H9 (cell line): ENCODE data around the gene PRRX2. TPM values are rescaled to one million over a fixed set of nuclear protein-coding genes. Genes with fewer than 3 reads are reported as not detected.
A peak's percentile ranks its signal among the peaks of the same experiment; 100 is the strongest.

Experiments
- DNase-seq: peaks from one replicate; pipeline ENCODE4 v3.0.0-alpha.2; 2017
- H2AFZ ChIP-seq: one replicate; pipeline ENCODE4 v1.6.1; 2013; ENCODE audit warnings: mild to moderate bottlenecking, low read length, control low read depth, moderate library complexity
- H2AK5ac ChIP-seq: 2 replicates; pipeline ENCODE4 v1.6.1; 2013; ENCODE audit warnings: low read length, control low read depth, mixed read lengths; ENCODE audit not compliant: insufficient read length
- H2BK120ac ChIP-seq: one replicate; pipeline ENCODE4 v1.6.1; 2013; ENCODE audit warnings: low read depth, mild to moderate bottlenecking, low read length, control low read depth, inconsistent platforms; ENCODE audit not compliant: poor library complexity, severe bottlenecking
- H2BK12ac ChIP-seq: 2 replicates; pipeline ENCODE4 v1.6.1; 2013; ENCODE audit warnings: low read length, control low read depth, mixed read lengths, low read depth; ENCODE audit not compliant: insufficient read length
- H2BK15ac ChIP-seq: 2 replicates; pipeline ENCODE4 v1.6.1; 2013; ENCODE audit warnings: low read depth, low read length, control low read depth
- H2BK20ac ChIP-seq: one replicate; pipeline ENCODE4 v1.6.1; 2013; ENCODE audit warnings: low read depth, mild to moderate bottlenecking, low read length, control low read depth, inconsistent platforms; ENCODE audit not compliant: poor library complexity, severe bottlenecking
- H2BK5ac ChIP-seq: 2 replicates; pipeline ENCODE4 v1.6.1; 2013; ENCODE audit warnings: low read length, control low read depth, mixed read lengths; ENCODE audit not compliant: insufficient read length
- H3K14ac ChIP-seq: 2 replicates; pipeline ENCODE4 v1.6.1; 2013; ENCODE audit warnings: low read length, control low read depth; ENCODE audit not compliant: insufficient read depth
- H3K18ac ChIP-seq: 2 replicates; pipeline ENCODE4 v1.6.1; 2013; ENCODE audit warnings: low read depth, mild to moderate bottlenecking, mixed read lengths, low read length, control low read depth; ENCODE audit not compliant: insufficient read length
- H3K23ac ChIP-seq: 2 replicates; pipeline ENCODE4 v1.6.1; 2013; ENCODE audit warnings: low read length, control low read depth, mixed read lengths, low read depth; ENCODE audit not compliant: insufficient read length
- H3K23me2 ChIP-seq: 2 replicates; pipeline ENCODE4 v1.6.1; 2013; ENCODE audit warnings: low read depth, mild to moderate bottlenecking, mixed read lengths, low read length, control low read depth; ENCODE audit not compliant: insufficient read length, poor library complexity, severe bottlenecking
- H3K27ac ChIP-seq: 2 replicates; pipeline ENCODE4 v1.5.1; 2013; ENCODE audit warnings: low read length, control low read depth, mixed read lengths, low read depth; ENCODE audit not compliant: insufficient read length
- H3K27me3 ChIP-seq: 2 replicates; pipeline ENCODE4 v1.6.1; 2013; ENCODE audit warnings: low read length, control low read depth, inconsistent platforms; ENCODE audit not compliant: insufficient read depth
- H3K4ac ChIP-seq: 2 replicates; pipeline ENCODE4 v1.6.1; 2013; ENCODE audit warnings: low read depth, mild to moderate bottlenecking, control low read depth, inconsistent platforms, low read length, moderate library complexity
- H3K4me1 ChIP-seq: 2 replicates; pipeline ENCODE4 v1.6.1; 2013; ENCODE audit warnings: low read length, control low read depth, inconsistent platforms; ENCODE audit not compliant: insufficient read depth
- H3K4me2 ChIP-seq: 2 replicates; pipeline ENCODE4 v1.6.1; 2013; ENCODE audit warnings: low read length, control low read depth, mixed read lengths; ENCODE audit not compliant: insufficient read length, insufficient read depth
- H3K56ac ChIP-seq: 2 replicates; pipeline ENCODE4 v1.6.1; 2013; ENCODE audit warnings: low read depth, mild to moderate bottlenecking, mixed read lengths, low read length, control low read depth; ENCODE audit not compliant: insufficient read length
- H3K79me1 ChIP-seq: 2 replicates; pipeline ENCODE4 v1.6.1; 2013; ENCODE audit warnings: low read depth, mild to moderate bottlenecking, moderate library complexity, low read length, control low read depth, inconsistent platforms; ENCODE audit not compliant: insufficient read depth, poor library complexity, severe bottlenecking
- H3K79me2 ChIP-seq: 2 replicates; pipeline ENCODE4 v1.6.1; 2013; ENCODE audit warnings: low read length, control low read depth, inconsistent platforms; ENCODE audit not compliant: insufficient read depth
- H3K9ac ChIP-seq: 2 replicates; pipeline ENCODE4 v1.6.1; 2013; ENCODE audit warnings: low read length, control low read depth, mixed read lengths; ENCODE audit not compliant: insufficient read length; ENCODE audit errors: extremely low read depth
- H3K9me3 ChIP-seq: one replicate; pipeline ENCODE4 v1.6.1; 2013; ENCODE audit warnings: low read depth, low read length, inconsistent platforms; ENCODE audit not compliant: control insufficient read depth
- H3T11ph ChIP-seq: one replicate; pipeline ENCODE4 v1.6.1; 2013; ENCODE audit warnings: mild to moderate bottlenecking, low read length, control low read depth, inconsistent platforms
- H4K20me1 ChIP-seq: one replicate; pipeline ENCODE4 v1.6.1; 2013; ENCODE audit not compliant: control insufficient read depth, insufficient read length, insufficient read depth
- H4K5ac ChIP-seq: 2 replicates; pipeline ENCODE4 v1.6.1; 2013; ENCODE audit warnings: low read depth, mild to moderate bottlenecking, mixed read lengths, low read length, control low read depth; ENCODE audit not compliant: insufficient read length
- H4K8ac ChIP-seq: replicated peaks from 2 replicates; pipeline ENCODE4 v1.6.1; 2013; ENCODE audit warnings: low read length, control low read depth, mixed read lengths, low read depth; ENCODE audit not compliant: insufficient read length
- H4K91ac ChIP-seq: 2 replicates; pipeline ENCODE4 v1.6.1; 2013; ENCODE audit warnings: low read depth, mild to moderate bottlenecking, moderate library complexity, mixed read lengths, low read length, control low read depth; ENCODE audit not compliant: insufficient read length
- H3K27ac Mint-ChIP-seq, 3 experiments: 2 replicates in 2 of 3; 3 replicates in 1 of 3; pipeline ENCODE4 v1.8.0; 2020 to 2021; ENCODE audit warnings: mixed read lengths in 3 of 3, mild to moderate bottlenecking in 1 of 3, moderate library complexity in 1 of 3
- H3K27me3 Mint-ChIP-seq: 2 replicates; pipeline ENCODE4 v1.8.0; 2021; ENCODE audit warnings: low read depth, mild to moderate bottlenecking, moderate library complexity, mixed read lengths
- H3K36me3 Mint-ChIP-seq, 3 experiments: 2 replicates in 2 of 3; 3 replicates in 1 of 3; pipeline ENCODE4 v1.8.0; 2020 to 2021; ENCODE audit warnings: low read depth in 3 of 3, mixed read lengths in 3 of 3; ENCODE audit not compliant: insufficient read depth in 1 of 3
- H3K4me1 Mint-ChIP-seq, 2 experiments: 2 replicates each; pipeline ENCODE4 v1.8.0; 2020; ENCODE audit warnings: mixed read lengths in 2 of 2
- H3K4me3 Mint-ChIP-seq, 2 experiments: 2 replicates in 1 of 2; 3 replicates in 1 of 2; pipeline ENCODE4 v1.8.0; 2020 to 2021; ENCODE audit warnings: mild to moderate bottlenecking in 2 of 2, mixed read lengths in 2 of 2, moderate library complexity in 1 of 2
- H3K9me3 Mint-ChIP-seq, 2 experiments: 2 replicates in 1 of 2; 3 replicates in 1 of 2; pipeline ENCODE4 v1.8.0; 2020; ENCODE audit warnings: mild to moderate bottlenecking in 2 of 2, mixed read lengths in 2 of 2, moderate library complexity in 1 of 2
- CTCF ChIP-seq: fragments of 200-600 bp; sonication (generic); conservative IDR thresholded peaks from 3 replicates; pipeline ENCODE4 v1.8.0; 2021; ENCODE audit warnings: antibody characterized with exemption, mild to moderate bottlenecking
- WGBS: extraction: QIAGEN DNeasy Blood & Tissue Kit; methylation state at CpG from one replicate; pipeline ENCODE4 v1.1.7; 2013; ENCODE audit warnings: missing lambda C conversion rate, low lambda C conversion rate, mixed read lengths; ENCODE audit not compliant: insufficient read length; ENCODE audit errors: extremely low coverage; 5-methylcytosine and 5-hydroxymethylcytosine counted together
- total RNA-seq: library from RNA; stranded (reverse); gene quantifications from 2 replicates; pipeline ENCODE4 v1.2.1, GENCODE V29; 2021

Gene PRRX2
- total RNA-seq, 1 experiment from 2014 or later = 3.9 TPM

- H3K27ac Mint-ChIP-seq = 0 out of 7 replicates have a peak overlapping the region, but pooled peaks of 1 of the 3 experiments have one; percentile 18
- H3T11ph ChIP-seq = no peak overlapping the region
- WGBS = no CpG with 5 or more reads among the region's 3 CpGs
- DNase-seq = no peak
- no peak overlapping the region for H2BK15ac ChIP-seq
- no peaks in the 10 kb centered on the region for H3K36me3 Mint-ChIP-seq
- no peak overlapping the region for H4K8ac ChIP-seq
- H3K4me1 ChIP-seq = no peaks in the 10 kb centered on the region
- H2BK12ac ChIP-seq = no peak overlapping the region
- H3K14ac ChIP-seq = no peak overlapping the region; the same call in 1 of the 2 replicates
- peaks cover 4% of the 10 kb centered on the region; the same call in 1 of the 2 replicates for H3K27me3 Mint-ChIP-seq
- no peak overlapping the region for H4K91ac ChIP-seq
- H2BK20ac ChIP-seq = no peak overlapping the region
- no peaks in the 10 kb centered on the region for H3K9me3 Mint-ChIP-seq
- H3K9ac ChIP-seq = no peak overlapping the region
- H2AFZ ChIP-seq = no peak overlapping the region
- no peaks in the 10 kb centered on the region for H3K9me3 ChIP-seq
- no peaks in the 10 kb centered on the region for H3K79me1 ChIP-seq
- H2BK120ac ChIP-seq = no peak overlapping the region
- no peak overlapping the region for H2AK5ac ChIP-seq
- TF ChIP-seq CTCF = no peak
- no peak overlapping the region for H3K27ac ChIP-seq
- no peak overlapping the region for H3K23ac ChIP-seq
- no peaks in the 10 kb centered on the region for H3K27me3 ChIP-seq
- no peaks in the 10 kb centered on the region for H4K20me1 ChIP-seq
- H3K23me2 ChIP-seq = no peaks in the 10 kb centered on the region
- no peak overlapping the region for H3K4ac ChIP-seq
- no peak overlapping the region for H4K5ac ChIP-seq
- H3K4me1 Mint-ChIP-seq = peaks cover 3 to 29% of the 10 kb centered on the region in 2 experiments; a peak in 3 of 4 replicates
- no peak overlapping the region for H3K56ac ChIP-seq
- no peak overlapping the region for H3K18ac ChIP-seq
- no peak overlapping the region for H3K4me3 Mint-ChIP-seq
- no peak overlapping the region for H2BK5ac ChIP-seq
- no peaks in the 10 kb centered on the region for H3K79me2 ChIP-seq
- H3K4me2 ChIP-seq = no peak overlapping the region
Measured at GRCh38 chr9:129685933-129686259, 20.4 kb downstream of the PRRX2 start.
